ENCODE measurements around the gene ABLIM3.

DNA sequence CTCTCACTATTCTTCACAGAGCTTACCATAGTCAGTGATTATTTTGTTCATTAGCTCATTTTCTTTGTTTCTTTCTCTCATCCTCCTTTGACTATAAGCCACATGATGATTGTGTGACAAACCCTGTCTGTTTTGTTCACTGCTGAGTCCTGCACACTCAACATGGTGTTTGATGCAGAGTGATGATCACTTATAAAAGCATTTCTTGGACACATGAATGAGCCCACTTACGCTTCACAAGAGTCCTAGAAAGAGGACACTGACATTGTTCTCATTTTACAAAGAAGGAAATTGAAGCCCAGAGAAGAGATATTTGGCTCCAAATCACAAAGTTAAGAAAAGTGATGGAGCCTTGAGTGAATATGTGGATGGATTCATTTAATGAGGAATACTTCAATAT is 13.4 kb downstream of the ABLIM3 start:
- TF ChIP-seq, protein P1, sequence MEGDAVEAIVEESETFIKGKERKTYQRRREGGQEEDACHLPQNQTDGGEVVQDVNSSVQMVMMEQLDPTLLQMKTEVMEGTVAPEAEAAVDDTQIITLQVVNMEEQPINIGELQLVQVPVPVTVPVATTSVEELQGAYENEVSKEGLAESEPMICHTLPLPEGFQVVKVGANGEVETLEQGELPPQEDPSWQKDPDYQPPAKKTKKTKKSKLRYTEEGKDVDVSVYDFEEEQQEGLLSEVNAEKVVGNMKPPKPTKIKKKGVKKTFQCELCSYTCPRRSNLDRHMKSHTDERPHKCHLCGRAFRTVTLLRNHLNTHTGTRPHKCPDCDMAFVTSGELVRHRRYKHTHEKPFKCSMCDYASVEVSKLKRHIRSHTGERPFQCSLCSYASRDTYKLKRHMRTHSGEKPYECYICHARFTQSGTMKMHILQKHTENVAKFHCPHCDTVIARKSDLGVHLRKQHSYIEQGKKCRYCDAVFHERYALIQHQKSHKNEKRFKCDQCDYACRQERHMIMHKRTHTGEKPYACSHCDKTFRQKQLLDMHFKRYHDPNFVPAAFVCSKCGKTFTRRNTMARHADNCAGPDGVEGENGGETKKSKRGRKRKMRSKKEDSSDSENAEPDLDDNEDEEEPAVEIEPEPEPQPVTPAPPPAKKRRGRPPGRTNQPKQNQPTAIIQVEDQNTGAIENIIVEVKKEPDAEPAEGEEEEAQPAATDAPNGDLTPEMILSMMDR (IDR thresholded peaks at IDR 0.05; ENCODE audit: low read length), result no peak
- TF ChIP-seq EZH2 (optimal IDR thresholded peaks at IDR 0.05; ENCODE audit: low read depth, low read length) (no peak), EZH2phosphoT487 (IDR thresholded peaks at IDR 0.05; ENCODE audit: low read length) (no peak)

Data from MM.1S (cell line).